ENCODE measurements around the gene BRSK2.

- TF ChIP-seq CTCF (conservative IDR thresholded peaks at IDR 0.05 in 1 of 2, IDR thresholded peaks at IDR 0.05 in 1 of 2; ENCODE audit: low read depth in 1 of 2, low read length in 2 of 2) (no peak), EZH2 (IDR thresholded peaks at IDR 0.05; ENCODE audit: low read length, missing control alignments) (no peak)
Measured at GRCh38 chr11:1498262-1498661, 108.5 kb downstream of the BRSK2 start.
